Mesothelial cell of epicardium (in vitro differentiated cells): Measurements from ENCODE around the gene HDLBP. TPM values are rescaled to one million over a fixed set of nuclear protein-coding genes. Genes with fewer than 3 reads are reported as not detected.

Experiments used
- DNase-seq, 2 experiments: peaks; one replicate each; pipeline ENCODE4 v3.0.0; 2021; ENCODE audit warnings: low spot score in 2 of 2; ENCODE audit not compliant: unreplicated experiment in 2 of 2
- H3K27ac Mint-ChIP-seq: 2 replicates; pipeline ENCODE4 v1.8.0; 2021; ENCODE audit warnings: mixed read lengths
- H3K27me3 Mint-ChIP-seq: 2 replicates; pipeline ENCODE4 v1.8.0; 2021; ENCODE audit warnings: low read depth, mixed read lengths
- H3K36me3 Mint-ChIP-seq: 2 replicates; pipeline ENCODE4 v1.8.0; 2021; ENCODE audit warnings: mixed read lengths
- H3K4me1 Mint-ChIP-seq: 2 replicates; pipeline ENCODE4 v1.8.0; 2021; ENCODE audit warnings: mixed read lengths
- H3K4me3 Mint-ChIP-seq: 2 replicates; pipeline ENCODE4 v1.8.0; 2021; ENCODE audit warnings: mild to moderate bottlenecking, moderate library complexity, mixed read lengths
- H3K9me3 Mint-ChIP-seq: 2 replicates; pipeline ENCODE4 v1.8.0; 2021; ENCODE audit warnings: mixed read lengths
- total RNA-seq: library from RNA; stranded (reverse); gene quantifications from 3 replicates; pipeline ENCODE4 v1.2.1, GENCODE V29; 2021
- TF ChIP-seq, protein P1 (sequence below): fragments of 200-600 bp; sonication (generic); IDR thresholded peaks from one replicate; pipeline ENCODE4 v1.5.0; 2021; ENCODE audit warnings: antibody characterized with exemption; ENCODE audit not compliant: unreplicated experiment

HDLBP gene
- total RNA-seq, 1 donor from 2014 or later, result 484 TPM

- Mint-ChIP-seq H3K4me3 (no peak overlapping the region), H3K4me1 (peaks cover 6% of the 10 kb centered on the region), H3K27ac (no peak overlapping the region), H3K27me3 (no peaks in the 10 kb centered on the region), H3K36me3 (peaks cover 44% of the 10 kb centered on the region), H3K9me3 (no peaks in the 10 kb centered on the region)
- DNase-seq, result no peak
- TF ChIP-seq, protein P1, sequence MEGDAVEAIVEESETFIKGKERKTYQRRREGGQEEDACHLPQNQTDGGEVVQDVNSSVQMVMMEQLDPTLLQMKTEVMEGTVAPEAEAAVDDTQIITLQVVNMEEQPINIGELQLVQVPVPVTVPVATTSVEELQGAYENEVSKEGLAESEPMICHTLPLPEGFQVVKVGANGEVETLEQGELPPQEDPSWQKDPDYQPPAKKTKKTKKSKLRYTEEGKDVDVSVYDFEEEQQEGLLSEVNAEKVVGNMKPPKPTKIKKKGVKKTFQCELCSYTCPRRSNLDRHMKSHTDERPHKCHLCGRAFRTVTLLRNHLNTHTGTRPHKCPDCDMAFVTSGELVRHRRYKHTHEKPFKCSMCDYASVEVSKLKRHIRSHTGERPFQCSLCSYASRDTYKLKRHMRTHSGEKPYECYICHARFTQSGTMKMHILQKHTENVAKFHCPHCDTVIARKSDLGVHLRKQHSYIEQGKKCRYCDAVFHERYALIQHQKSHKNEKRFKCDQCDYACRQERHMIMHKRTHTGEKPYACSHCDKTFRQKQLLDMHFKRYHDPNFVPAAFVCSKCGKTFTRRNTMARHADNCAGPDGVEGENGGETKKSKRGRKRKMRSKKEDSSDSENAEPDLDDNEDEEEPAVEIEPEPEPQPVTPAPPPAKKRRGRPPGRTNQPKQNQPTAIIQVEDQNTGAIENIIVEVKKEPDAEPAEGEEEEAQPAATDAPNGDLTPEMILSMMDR, result no peak
These were observed 85.7 kb downstream of the HDLBP start for GRCh38 chr2:241229563-241230401.

DNA sequence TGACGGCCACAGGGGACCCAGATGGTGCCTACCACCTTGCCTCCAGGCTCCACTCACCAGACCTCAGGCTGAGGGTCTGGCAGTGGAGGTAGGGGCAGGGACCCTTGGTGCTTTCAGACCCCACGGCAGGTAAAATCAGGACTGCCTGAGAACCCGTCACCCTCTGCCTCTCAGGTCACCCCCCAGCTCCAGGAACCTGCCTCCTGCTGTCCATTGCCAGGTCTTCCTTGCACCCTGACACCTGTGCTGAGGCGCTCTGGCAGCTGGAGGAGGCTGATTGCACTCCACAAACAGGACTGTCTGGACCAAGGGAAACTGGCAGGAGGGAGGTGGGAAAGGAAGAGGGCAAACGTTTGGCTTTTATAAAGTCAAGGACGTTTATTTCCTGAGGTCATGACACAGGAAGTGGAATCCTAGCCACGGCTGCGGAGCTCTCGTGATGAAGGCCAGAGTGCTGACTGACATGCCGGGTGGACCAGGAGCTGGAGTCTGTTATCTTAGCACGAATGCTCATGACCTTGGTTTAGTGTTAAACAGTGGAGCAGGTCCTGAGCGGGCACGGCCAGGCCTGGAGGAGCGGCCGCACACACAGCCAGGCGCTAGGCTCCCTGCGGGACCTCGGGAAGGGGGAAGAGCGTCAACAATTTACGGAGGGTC is 86.5 kb downstream of the HDLBP start:
- Mint-ChIP-seq H3K4me1 (peaks cover 14% of the 10 kb centered on the region), H3K27me3 (no peaks in the 10 kb centered on the region), H3K9me3 (no peaks in the 10 kb centered on the region), H3K36me3 (peaks cover 38% of the 10 kb centered on the region), H3K4me3 (no peak overlapping the region), H3K27ac (no peak overlapping the region)
- TF ChIP-seq, protein P1, result no peak
- DNase-seq, result no peak

- Mint-ChIP-seq H3K27ac (peak overlapping the region; percentile 72), H3K27me3 (no peaks in the 10 kb centered on the region), H3K4me1 (peaks cover 15% of the 10 kb centered on the region), H3K36me3 (peaks cover 32% of the 10 kb centered on the region), H3K4me3 (no peak overlapping the region), H3K9me3 (no peaks in the 10 kb centered on the region)
- TF ChIP-seq, protein P1, result no peak
- DNase-seq, result no peak
These were observed 87.2 kb downstream of the HDLBP start for GRCh38 chr2:241228081-241228859.

GRCh38 chr2:241227594-241227993 is 87.9 kb downstream of the HDLBP start:
- Mint-ChIP-seq H3K36me3 (peaks cover 27% of the 10 kb centered on the region), H3K27me3 (no peaks in the 10 kb centered on the region), H3K4me1 (peaks cover 15% of the 10 kb centered on the region), H3K9me3 (no peaks in the 10 kb centered on the region), H3K27ac (peak overlapping the region; percentile 72), H3K4me3 (no peak overlapping the region)
- DNase-seq, result no peak
- TF ChIP-seq, protein P1, result no peak

GRCh38 chr2:241226723-241227572 is 88.5 kb downstream of the HDLBP start:
- peaks cover 26% of the 10 kb centered on the region for H3K36me3 Mint-ChIP-seq

More at GRCh38 chr2:241226723-241227572, 88.5 kb downstream of the HDLBP start:
- Mint-ChIP-seq H3K27ac (peak overlapping the region; percentile 72), H3K4me1 (peaks cover 15% of the 10 kb centered on the region), H3K4me3 (no peak overlapping the region), H3K9me3 (no peaks in the 10 kb centered on the region), H3K27me3 (no peaks in the 10 kb centered on the region)
- DNase-seq, result no peak
- TF ChIP-seq, protein P1, result no peak
